HepG2 (cell line): Measurements from ENCODE around the gene RHEBL1. TPM values are rescaled to one million over a fixed set of nuclear protein-coding genes. Genes with fewer than 3 reads are reported as not detected.

ENCODE experiments used
- FOXK2 ChIP-seq: fragments of 450-650 bp; IDR thresholded peaks from 2 replicates; pipeline ENCODE4 v1.6.1; 2016
- ISX ChIP-seq: sonication (generic); formaldehyde crosslinking; conservative IDR thresholded peaks from 2 replicates; pipeline ENCODE4 v1.5.0; 2020; ENCODE audit warnings: missing genetic modification reagents
- MIER3 ChIP-seq: IDR thresholded peaks from 2 replicates; pipeline ENCODE4 v1.6.1; 2016; ENCODE audit warnings: missing compliant biosample characterization, borderline replicate concordance
- PAF1 ChIP-seq: IDR thresholded peaks from 2 replicates; pipeline ENCODE4 v1.6.1; 2016; ENCODE audit warnings: missing genetic modification reagents, missing compliant biosample characterization
- SRSF9 ChIP-seq: fragments of 200-400 bp; formaldehyde crosslinking; IDR thresholded peaks from 2 replicates; pipeline ENCODE4 v1.6.1; 2018; ENCODE audit warnings: borderline replicate concordance, mild to moderate bottlenecking, low read depth, low read length; ENCODE audit not compliant: insufficient read depth, poor library complexity, severe bottlenecking
- STAT5B ChIP-seq: sonication (generic); formaldehyde crosslinking; IDR thresholded peaks from 2 replicates; pipeline ENCODE4 v1.4.0; 2020; ENCODE audit warnings: missing genetic modification reagents
- TCF7 ChIP-seq: sonication (generic); IDR thresholded peaks from 2 replicates; pipeline ENCODE4 v1.6.1; 2016; ENCODE audit warnings: antibody characterized with exemption, low read depth
- ZFP62 ChIP-seq: sonication (generic); formaldehyde crosslinking; IDR thresholded peaks from 2 replicates; pipeline ENCODE4 v1.4.0; 2020; ENCODE audit warnings: missing genetic modification reagents
- ZNF713 ChIP-seq: sonication (generic); formaldehyde crosslinking; IDR thresholded peaks from 2 replicates; pipeline ENCODE4 v1.4.0; 2020; ENCODE audit warnings: mild to moderate bottlenecking, missing genetic modification reagents
- ZNF773 ChIP-seq: sonication (generic); formaldehyde crosslinking; IDR thresholded peaks from 2 replicates; pipeline ENCODE4 v1.4.0; 2020; ENCODE audit warnings: missing genetic modification reagents, borderline replicate concordance
- polyA plus RNA-seq, 8 experiments: library from polyadenylated mRNA; depleted of rRNA in 3 of 8; stranded (reverse) in 7 of 8; unstranded in 1 of 8; fragments of >200 nt; fragmentation: Illumina TruSeq in 4 of 8; extraction: Trizol in 4 of 8; gene quantifications; 2 replicates each; pipeline versions ENCODE4 v1.2.1 to v1.2.3, GENCODE V29; 2011 to 2016; ENCODE audit warnings: low read depth in 4 of 8, missing spikeins in 1 of 8, mixed read lengths in 1 of 8; ENCODE audit not compliant: insufficient read depth in 1 of 8
- total RNA-seq, 5 experiments: library from RNA; depleted of rRNA; stranded (reverse); fragments of >200 nt; fragmentation: Illumina TruSeq; extraction: Trizol; gene quantifications; 2 replicates each; pipeline ENCODE4 v1.2.3, GENCODE V29; 2016; ENCODE audit warnings: low read depth in 1 of 5
- TF ChIP-seq, protein P1 (sequence below): sonication (generic); formaldehyde crosslinking; IDR thresholded peaks from one replicate; pipeline ENCODE4 v1.5.1; 2020; ENCODE audit warnings: mild to moderate bottlenecking, missing genetic modification reagents; ENCODE audit errors: not compliant biosample characterization
- TF ChIP-seq, protein P2 (sequence below): sonication (generic); formaldehyde crosslinking; conservative IDR thresholded peaks from 2 replicates; pipeline ENCODE4 v1.4.0; 2020; ENCODE audit warnings: mild to moderate bottlenecking, missing genetic modification reagents, moderate library complexity
- TF ChIP-seq, protein P3 (sequence below): sonication (generic); formaldehyde crosslinking; conservative IDR thresholded peaks from 2 replicates; pipeline ENCODE4 v1.4.0; 2020; ENCODE audit warnings: missing genetic modification reagents
- TF ChIP-seq, protein P4 (sequence below): sonication (generic); formaldehyde crosslinking; IDR thresholded peaks from 2 replicates; pipeline ENCODE4 v1.4.0; 2020; ENCODE audit warnings: missing genetic modification reagents
- TF ChIP-seq, protein P5 (sequence below): sonication (generic); formaldehyde crosslinking; IDR thresholded peaks from 2 replicates; pipeline ENCODE4 v1.5.0; 2020; ENCODE audit warnings: missing genetic modification reagents

RHEBL1 gene
- total and polyA plus RNA-seq, 2 of the 13 experiments (the other 11 are each of a cell fraction or from before 2014, with no cell fraction given), result 1.4 to 2.5 TPM

DNA sequence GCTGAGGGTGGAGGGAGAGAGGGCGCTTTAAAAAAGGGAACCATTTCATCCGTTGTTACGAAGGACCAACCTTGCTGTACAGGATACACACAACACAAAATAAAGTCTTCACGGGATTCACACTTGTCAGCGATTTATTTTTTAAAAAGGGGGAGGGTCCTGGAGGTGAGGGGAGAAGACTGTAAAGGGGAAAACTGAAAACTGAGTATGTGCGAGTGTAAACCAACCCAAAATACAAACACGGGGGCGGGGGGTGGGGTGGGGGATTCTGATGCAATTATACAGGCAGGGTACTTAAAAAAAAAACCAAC is 50.7 kb downstream of the RHEBL1 start (continued):
- TF ChIP-seq, protein P1, sequence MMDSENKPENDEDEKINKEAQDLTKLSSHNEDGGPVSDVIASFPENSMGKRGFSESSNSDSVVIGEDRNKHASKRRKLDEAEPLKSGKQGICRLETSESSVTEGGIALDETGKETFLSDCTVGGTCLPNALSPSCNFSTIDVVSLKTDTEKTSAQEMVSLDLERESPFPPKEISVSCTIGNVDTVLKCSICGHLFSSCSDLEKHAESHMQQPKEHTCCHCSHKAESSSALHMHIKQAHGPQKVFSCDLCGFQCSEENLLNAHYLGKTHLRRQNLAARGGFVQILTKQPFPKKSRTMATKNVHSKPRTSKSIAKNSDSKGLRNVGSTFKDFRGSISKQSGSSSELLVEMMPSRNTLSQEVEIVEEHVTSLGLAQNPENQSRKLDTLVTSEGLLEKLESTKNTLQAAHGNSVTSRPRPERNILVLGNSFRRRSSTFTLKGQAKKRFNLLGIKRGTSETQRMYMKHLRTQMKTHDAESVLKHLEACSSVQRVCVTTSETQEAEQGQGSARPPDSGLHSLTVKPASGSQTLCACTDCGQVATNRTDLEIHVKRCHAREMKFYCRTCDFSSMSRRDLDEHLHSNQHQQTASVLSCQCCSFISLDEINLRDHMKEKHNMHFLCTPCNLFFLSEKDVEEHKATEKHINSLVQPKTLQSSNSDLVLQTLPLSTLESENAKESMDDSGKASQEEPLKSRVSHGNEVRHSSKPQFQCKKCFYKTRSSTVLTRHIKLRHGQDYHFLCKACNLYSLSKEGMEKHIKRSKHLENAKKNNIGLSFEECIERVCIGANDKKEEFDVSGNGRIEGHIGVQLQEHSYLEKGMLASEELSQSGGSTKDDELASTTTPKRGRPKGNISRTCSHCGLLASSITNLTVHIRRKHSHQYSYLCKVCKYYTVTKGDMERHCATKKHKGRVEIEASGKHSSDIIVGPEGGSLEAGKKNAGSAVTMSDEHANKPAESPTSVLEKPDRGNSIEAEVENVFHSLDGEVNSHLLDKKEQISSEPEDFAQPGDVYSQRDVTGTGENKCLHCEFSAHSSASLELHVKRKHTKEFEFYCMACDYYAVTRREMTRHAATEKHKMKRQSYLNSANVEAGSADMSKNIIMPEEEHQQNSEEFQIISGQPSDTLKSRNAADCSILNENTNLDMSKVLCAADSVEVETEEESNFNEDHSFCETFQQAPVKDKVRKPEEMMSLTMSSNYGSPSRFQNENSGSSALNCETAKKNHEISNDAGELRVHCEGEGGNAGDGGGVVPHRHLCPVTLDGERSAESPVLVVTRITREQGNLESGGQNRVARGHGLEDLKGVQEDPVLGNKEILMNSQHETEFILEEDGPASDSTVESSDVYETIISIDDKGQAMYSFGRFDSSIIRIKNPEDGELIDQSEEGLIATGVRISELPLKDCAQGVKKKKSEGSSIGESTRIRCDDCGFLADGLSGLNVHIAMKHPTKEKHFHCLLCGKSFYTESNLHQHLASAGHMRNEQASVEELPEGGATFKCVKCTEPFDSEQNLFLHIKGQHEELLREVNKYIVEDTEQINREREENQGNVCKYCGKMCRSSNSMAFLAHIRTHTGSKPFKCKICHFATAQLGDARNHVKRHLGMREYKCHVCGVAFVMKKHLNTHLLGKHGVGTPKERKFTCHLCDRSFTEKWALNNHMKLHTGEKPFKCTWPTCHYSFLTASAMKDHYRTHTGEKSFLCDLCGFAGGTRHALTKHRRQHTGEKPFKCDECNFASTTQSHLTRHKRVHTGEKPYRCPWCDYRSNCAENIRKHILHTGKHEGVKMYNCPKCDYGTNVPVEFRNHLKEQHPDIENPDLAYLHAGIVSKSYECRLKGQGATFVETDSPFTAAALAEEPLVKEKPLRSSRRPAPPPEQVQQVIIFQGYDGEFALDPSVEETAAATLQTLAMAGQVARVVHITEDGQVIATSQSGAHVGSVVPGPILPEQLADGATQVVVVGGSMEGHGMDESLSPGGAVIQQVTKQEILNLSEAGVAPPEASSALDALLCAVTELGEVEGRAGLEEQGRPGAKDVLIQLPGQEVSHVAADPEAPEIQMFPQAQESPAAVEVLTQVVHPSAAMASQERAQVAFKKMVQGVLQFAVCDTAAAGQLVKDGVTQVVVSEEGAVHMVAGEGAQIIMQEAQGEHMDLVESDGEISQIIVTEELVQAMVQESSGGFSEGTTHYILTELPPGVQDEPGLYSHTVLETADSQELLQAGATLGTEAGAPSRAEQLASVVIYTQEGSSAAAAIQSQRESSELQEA (CRISPR knock-in tag), result no peak
- TF ChIP-seq MIER3 (CRISPR knock-in tag) (no peak), FOXK2 (no peak), ZNF773 (CRISPR knock-in tag) (no peak), ISX (0 out of 2 replicates have a peak, but pooled peaks have one; percentile 7), TCF7 (no peak), PAF1 (CRISPR knock-in tag) (no peak), ZNF713 (no peak), SRSF9 (no peak), ZFP62 (no peak), STAT5B (CRISPR knock-in tag) (no peak)
- TF ChIP-seq, protein P2, sequence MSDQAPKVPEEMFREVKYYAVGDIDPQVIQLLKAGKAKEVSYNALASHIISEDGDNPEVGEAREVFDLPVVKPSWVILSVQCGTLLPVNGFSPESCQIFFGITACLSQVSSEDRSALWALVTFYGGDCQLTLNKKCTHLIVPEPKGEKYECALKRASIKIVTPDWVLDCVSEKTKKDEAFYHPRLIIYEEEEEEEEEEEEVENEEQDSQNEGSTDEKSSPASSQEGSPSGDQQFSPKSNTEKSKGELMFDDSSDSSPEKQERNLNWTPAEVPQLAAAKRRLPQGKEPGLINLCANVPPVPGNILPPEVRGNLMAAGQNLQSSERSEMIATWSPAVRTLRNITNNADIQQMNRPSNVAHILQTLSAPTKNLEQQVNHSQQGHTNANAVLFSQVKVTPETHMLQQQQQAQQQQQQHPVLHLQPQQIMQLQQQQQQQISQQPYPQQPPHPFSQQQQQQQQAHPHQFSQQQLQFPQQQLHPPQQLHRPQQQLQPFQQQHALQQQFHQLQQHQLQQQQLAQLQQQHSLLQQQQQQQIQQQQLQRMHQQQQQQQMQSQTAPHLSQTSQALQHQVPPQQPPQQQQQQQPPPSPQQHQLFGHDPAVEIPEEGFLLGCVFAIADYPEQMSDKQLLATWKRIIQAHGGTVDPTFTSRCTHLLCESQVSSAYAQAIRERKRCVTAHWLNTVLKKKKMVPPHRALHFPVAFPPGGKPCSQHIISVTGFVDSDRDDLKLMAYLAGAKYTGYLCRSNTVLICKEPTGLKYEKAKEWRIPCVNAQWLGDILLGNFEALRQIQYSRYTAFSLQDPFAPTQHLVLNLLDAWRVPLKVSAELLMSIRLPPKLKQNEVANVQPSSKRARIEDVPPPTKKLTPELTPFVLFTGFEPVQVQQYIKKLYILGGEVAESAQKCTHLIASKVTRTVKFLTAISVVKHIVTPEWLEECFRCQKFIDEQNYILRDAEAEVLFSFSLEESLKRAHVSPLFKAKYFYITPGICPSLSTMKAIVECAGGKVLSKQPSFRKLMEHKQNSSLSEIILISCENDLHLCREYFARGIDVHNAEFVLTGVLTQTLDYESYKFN (CRISPR knock-in tag), result no peak
- TF ChIP-seq, protein P3, sequence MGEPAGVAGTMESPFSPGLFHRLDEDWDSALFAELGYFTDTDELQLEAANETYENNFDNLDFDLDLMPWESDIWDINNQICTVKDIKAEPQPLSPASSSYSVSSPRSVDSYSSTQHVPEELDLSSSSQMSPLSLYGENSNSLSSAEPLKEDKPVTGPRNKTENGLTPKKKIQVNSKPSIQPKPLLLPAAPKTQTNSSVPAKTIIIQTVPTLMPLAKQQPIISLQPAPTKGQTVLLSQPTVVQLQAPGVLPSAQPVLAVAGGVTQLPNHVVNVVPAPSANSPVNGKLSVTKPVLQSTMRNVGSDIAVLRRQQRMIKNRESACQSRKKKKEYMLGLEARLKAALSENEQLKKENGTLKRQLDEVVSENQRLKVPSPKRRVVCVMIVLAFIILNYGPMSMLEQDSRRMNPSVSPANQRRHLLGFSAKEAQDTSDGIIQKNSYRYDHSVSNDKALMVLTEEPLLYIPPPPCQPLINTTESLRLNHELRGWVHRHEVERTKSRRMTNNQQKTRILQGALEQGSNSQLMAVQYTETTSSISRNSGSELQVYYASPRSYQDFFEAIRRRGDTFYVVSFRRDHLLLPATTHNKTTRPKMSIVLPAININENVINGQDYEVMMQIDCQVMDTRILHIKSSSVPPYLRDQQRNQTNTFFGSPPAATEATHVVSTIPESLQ (CRISPR knock-in tag), result no peak
- TF ChIP-seq, protein P4, sequence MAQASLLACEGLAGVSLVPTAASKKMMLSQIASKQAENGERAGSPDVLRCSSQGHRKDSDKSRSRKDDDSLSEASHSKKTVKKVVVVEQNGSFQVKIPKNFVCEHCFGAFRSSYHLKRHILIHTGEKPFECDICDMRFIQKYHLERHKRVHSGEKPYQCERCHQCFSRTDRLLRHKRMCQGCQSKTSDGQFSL (CRISPR knock-in tag), result no peak
- TF ChIP-seq, protein P5, sequence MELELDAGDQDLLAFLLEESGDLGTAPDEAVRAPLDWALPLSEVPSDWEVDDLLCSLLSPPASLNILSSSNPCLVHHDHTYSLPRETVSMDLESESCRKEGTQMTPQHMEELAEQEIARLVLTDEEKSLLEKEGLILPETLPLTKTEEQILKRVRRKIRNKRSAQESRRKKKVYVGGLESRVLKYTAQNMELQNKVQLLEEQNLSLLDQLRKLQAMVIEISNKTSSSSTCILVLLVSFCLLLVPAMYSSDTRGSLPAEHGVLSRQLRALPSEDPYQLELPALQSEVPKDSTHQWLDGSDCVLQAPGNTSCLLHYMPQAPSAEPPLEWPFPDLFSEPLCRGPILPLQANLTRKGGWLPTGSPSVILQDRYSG (CRISPR knock-in tag), result no peak
